GM12892 (cell line): ENCODE results near the gene HEXB.

ENCODE experiments used
- POLR2A ChIP-seq: IDR thresholded peaks from 2 replicates; pipeline ENCODE4 v1.6.1; 2011; ENCODE audit warnings: low read depth, low read length, control low read depth
- POLR2AphosphoS5 ChIP-seq: IDR thresholded peaks from 2 replicates; pipeline ENCODE4 v1.6.1; 2011; ENCODE audit warnings: low read depth, low read length, control low read depth
- TAF1 ChIP-seq: IDR thresholded peaks from 2 replicates; pipeline ENCODE4 v1.6.1; 2011; ENCODE audit warnings: low read depth, mild to moderate bottlenecking, control low read depth, low read length, borderline replicate concordance

DNA sequence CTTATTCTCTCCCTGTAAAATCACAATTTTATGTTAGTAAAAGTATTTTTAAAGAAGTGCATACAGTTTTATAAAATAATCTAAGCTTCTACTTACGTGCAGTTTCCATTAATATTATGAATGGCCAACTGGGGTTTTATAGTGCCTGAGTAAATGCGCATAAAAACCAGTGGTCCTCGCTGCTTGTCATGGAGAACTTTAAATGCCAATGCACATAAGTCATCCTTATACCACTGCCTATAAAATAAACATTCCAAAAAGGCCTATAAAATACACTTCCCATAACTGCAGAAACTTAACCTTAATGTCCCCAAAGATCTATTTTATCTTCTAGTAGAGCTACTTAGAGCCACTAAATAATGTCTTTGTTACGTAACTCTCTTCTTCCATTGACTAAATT lies 53.4 kb downstream of the HEXB start:
- no peak for TF ChIP-seq POLR2A
- TF ChIP-seq POLR2AphosphoS5, result no peak
- TF ChIP-seq TAF1, result no peak
